Stimulated activated CD8-positive, alpha-beta memory T cell treated with anti-CD3 and anti-CD28 coated beads, Interleukin-12 subunit alpha, Interleukin-12 subunit beta, amount 100 ng/mL, for 24 hours (primary cell): ENCODE measurements around the gene TNFRSF19.
"Not testable (repeated sequence)": the region's sequence is repeated elsewhere in the genome, so short reads cannot be mapped to it uniquely, and the experiment has no call there.

Experiments used
- DNase-seq: peaks from one replicate; pipeline ENCODE4 v3.0.0-alpha.2; 2020; ENCODE audit errors: extremely low read depth

TNFRSF19 gene

DNA sequence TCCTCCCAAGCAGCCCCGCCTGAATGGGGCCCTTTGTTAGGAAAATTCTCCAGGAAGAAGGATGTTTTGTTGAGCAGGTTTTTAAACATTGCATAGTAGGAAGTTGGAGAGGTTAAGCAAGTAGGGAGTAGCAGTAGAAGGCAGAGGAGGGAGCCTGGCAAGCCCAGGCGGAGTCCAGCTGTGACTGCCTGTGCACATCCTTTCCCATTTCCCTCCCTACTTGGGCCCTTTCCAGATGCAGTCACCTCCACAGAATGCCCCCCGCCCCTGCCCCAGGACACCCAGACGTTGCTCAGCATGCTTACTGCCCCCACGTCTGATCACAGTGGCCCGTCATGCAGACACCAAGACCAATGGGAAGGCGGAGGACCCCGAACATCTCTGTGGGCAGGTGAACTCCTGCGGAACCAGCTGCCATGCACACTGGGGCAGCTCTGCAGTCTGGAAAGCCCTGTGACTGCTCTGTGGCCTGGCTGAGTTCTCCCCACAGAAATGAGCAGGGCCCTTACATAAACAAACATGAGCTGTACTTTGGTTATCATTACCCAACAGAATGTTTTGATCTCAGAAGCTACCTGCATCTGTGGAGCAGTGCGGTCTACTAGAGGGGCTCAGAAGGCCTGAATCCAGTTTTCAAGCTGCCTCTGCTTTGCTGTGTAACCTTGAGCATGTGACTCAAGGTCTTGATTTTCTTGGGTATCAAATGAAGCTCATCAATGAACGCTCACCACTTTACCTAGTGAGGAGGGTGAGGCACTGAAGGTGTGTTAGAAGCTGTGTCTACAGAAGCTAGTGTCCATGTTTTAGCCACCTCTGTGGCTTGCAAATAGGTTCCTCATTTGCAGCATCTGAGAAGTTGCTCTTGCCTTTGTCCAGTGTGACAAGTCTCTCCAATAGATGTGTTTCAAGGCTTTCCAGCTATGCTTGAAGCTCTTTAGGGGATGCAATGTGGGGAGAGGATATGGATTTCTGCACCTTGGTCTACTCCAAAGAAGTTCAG lies 84.2 kb downstream of the TNFRSF19 start:
- DNase-seq: no peak

DNA sequence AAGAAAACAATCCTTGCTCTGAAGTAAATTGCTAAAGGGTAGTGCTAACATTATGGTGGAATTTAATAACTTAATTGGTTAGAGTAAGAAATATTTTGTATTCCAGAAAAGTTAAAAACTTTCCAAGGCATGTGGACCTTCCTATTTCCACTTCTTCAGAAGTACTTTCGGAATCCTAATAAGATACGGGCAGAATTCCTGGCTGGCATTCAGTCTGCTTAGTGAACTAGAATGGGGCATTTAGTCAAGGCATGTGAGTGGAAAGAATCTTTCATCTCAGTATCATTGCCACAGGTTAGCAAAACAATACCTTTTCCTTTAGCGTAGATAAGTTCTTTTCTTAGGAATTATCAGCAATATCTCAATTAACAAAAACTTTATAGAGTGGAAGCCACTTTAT lies 85.1 kb downstream of the TNFRSF19 start:
- DNase-seq: no peak

DNA sequence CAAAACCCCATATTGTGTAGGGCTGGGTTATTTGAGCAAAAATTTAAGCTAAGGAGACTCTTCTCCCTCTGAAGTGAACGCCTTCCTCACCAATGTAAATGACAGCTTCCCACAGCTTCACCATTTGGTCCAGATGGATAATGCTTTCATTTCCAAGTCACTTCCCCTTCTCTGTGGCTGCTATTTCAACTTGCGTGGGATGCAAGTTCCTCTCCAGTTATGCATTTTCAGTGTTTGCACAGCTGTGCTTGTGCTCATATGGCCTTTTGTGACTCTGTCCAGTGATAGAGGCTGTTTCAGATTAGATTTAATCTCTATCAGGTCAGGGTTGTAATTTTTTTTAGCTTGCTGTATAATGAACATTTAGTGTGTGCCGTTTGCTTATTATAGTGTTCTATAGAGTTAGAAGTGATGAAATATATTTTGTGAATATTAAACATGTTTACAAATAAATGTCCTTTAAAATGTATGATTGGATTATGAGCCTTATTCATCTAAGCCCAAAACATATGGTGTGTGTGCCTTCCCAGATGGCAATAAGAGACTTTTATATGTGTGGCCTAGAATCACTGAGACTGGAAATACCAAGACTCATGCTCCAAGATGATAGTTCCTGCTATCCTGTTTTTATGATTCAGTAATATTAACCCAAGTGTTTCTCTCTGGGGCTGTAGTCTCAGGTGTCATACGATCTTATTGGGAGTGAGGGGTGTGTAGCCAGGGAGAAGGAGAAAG lies 86.6 kb downstream of the TNFRSF19 start:
- DNase-seq: no peak

DNA sequence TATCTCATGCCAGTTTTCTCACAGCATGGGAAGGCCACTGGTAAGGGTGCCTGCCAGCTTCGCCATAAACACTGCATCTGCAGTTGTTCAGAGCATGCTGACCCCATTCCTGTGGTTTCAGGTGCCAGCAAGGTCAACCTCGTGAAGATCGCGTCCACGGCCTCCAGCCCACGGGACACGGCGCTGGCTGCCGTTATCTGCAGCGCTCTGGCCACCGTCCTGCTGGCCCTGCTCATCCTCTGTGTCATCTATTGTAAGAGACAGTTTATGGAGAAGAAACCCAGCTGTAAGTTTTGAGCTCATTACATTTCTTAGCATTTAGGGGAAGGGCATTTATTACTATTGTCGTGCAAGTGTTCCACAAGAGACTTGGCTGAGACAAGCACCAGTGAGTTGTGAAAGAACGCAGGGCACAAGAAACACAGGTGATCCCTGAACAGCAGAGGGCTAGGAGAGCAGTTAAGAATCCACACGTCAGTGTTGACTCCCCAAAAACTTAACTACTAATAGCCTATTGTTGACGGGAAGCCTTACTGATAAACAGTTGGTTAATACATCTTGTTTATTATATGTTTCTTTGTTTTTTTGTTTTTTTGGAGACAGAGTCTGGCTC lies 88.8 kb downstream of the TNFRSF19 start:
- no peak for DNase-seq

DNA sequence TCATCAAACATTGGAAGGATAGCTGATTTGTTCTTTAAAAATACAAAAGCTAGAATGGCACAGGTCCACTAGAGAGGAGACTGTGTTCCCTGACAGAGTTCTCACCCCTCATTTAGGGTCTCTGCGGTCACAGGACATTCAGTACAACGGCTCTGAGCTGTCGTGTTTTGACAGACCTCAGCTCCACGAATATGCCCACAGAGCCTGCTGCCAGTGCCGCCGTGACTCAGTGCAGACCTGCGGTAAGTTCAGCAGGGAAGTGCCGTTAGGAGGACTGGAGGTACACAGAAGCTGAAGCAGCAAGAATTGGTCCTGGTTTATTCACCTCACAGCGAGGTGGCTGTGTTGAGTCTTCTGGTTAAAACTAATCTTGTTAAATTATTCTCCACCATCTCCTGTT lies 90.0 kb downstream of the TNFRSF19 start:
- DNase-seq: no peak

DNA sequence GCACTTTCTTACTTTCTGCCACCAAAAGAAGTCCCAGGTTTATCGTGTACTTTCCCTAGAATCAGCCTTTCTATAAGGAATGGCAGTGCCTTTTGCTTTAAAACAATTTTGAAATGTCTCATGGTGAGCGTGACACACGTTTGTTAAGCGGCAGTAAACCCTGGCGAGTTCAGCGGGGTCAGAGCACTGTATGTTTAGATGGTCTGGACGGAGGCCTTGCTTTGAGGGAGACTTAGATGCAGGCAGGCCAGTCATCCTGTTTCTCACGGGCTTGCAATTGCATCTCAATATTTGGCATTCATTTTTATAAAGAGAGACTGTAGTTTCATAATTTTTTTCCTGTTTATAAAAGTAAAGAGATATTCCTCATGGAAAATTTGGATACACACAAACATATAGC lies 96.4 kb downstream of the TNFRSF19 start:
- DNase-seq: no peak

DNA sequence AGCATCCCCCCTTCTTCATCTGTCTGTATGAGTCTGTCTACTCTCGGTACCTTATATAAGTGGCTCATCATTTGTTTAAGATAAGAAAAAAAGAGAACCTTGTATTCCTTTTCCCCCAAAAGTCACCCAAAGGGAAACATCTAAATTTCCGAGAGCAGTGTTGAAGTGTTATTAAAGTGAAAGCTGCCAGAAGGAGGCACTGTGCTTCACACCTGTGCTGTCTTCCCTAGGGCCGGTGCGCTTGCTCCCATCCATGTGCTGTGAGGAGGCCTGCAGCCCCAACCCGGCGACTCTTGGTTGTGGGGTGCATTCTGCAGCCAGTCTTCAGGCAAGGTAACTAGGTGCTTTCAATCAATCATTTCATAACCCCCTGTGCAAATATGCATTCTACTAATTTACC lies 97.5 kb downstream of the TNFRSF19 start:
- DNase-seq: no peak

DNA sequence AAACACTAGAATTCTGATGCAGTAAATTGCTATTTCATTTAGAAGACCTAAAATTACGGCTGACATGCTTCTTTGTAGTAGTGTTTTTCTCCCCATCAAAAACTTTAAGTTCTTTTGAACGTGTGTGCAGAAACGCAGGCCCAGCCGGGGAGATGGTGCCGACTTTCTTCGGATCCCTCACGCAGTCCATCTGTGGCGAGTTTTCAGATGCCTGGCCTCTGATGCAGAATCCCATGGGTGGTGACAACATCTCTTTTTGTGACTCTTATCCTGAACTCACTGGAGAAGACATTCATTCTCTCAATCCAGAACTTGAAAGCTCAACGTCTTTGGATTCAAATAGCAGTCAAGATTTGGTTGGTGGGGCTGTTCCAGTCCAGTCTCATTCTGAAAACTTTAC lies 98.3 kb downstream of the TNFRSF19 start:
- DNase-seq: no peak

DNA sequence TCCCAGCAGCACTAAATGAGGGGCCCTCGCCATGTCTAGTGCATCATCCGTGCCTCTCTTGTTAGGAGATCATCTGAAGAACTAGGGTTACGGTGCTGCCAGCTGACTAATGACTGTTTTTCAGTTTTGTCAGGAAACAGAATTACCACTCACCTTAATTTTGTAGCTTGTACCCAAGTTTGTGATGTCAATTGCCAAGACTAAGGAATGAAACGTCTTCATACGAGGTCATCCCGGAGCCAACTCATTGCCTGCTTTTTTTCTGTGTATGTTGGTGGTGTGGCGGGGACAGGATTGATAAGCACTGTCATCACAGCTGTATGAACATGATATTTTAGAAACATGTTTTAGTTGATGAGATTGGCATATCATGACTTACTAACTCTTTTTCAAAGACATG lies 100.6 kb downstream of the TNFRSF19 start:
- DNase-seq: no peak

DNA sequence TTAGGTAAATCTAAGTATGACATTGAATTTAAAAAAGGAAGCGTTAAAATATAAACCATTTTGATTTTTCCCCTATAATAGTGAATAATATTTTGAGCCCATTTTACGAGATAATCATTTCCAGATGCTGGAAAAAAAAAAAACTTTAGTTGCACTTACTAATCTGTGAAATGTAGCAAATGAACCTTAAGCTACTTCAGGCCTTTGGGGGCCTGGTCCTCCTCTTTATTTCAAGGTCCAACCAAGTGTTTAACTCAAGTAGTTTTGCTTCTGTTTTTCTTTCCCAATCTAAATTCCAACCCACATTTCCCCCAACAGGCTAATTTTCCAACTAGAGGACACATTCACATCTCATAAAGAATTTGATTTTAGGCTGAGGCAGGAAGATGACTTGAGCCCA lies 101.2 kb downstream of the TNFRSF19 start:
- no peak for DNase-seq

DNA sequence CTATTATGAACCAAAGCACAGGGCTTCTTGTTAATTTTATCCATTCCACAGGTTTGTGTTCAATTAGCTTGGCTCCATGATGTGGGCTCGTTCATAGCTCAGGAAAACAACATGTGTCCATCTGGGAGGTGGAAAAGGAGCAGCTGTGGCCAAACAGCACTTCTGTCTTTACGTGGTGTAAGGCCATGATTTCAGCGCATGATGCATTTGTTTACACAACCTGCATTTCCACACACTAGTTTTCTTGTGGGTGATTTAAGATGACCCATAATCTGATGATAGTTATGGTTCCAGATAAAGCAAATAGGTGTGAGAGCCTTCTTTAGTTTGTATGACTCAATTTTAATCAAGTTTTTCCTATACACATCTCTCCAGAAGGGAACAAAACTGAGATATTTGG lies 101.7 kb downstream of the TNFRSF19 start:
- no peak for DNase-seq

DNA sequence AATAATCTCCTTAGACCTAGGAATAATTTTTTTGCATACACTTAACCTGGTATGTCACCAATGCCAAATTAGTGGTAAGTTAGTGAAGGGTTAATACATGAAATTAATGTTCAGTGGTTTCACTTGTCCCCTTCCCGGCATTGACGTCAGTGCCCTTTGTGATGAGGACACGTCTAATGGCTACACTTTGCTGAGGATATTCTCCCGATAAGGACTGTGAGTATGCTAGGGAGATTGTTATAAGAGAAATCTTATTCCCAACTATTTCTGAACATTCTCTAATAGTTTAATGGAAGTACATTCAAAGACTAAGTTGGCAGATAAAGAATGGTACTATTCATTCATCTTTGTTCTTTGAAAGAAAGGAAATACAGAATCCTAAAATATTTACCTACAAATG lies 102.4 kb downstream of the TNFRSF19 start:
- DNase-seq: no peak

DNA sequence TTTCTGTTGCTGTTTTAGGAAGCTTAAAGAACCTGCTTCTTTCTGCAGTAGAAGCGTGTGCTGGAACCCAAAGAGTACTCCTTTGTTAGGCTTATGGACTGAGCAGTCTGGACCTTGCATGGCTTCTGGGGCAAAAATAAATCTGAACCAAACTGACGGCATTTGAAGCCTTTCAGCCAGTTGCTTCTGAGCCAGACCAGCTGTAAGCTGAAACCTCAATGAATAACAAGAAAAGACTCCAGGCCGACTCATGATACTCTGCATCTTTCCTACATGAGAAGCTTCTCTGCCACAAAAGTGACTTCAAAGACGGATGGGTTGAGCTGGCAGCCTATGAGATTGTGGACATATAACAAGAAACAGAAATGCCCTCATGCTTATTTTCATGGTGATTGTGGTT lies 103.1 kb downstream of the TNFRSF19 start:
- no peak for DNase-seq

DNA sequence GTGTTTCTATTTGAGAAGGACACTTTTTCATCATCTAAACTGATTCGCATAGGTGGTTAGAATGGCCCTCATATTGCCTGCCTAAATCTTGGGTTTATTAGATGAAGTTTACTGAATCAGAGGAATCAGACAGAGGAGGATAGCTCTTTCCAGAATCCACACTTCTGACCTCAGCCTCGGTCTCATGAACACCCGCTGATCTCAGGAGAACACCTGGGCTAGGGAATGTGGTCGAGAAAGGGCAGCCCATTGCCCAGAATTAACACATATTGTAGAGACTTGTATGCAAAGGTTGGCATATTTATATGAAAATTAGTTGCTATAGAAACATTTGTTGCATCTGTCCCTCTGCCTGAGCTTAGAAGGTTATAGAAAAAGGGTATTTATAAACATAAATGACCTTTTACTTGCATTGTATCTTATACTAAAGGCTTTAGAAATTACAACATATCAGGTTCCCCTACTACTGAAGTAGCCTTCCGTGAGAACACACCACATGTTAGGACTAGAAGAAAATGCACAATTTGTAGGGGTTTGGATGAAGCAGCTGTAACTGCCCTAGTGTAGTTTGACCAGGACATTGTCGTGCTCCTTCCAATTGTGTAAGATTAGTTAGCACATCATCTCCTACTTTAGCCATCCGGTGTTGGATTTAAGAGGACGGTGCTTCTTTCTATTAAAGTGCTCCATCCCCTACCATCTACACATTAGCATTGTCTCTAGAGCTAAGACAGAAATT lies 103.8 kb downstream of the TNFRSF19 start:
- DNase-seq: no peak

DNA sequence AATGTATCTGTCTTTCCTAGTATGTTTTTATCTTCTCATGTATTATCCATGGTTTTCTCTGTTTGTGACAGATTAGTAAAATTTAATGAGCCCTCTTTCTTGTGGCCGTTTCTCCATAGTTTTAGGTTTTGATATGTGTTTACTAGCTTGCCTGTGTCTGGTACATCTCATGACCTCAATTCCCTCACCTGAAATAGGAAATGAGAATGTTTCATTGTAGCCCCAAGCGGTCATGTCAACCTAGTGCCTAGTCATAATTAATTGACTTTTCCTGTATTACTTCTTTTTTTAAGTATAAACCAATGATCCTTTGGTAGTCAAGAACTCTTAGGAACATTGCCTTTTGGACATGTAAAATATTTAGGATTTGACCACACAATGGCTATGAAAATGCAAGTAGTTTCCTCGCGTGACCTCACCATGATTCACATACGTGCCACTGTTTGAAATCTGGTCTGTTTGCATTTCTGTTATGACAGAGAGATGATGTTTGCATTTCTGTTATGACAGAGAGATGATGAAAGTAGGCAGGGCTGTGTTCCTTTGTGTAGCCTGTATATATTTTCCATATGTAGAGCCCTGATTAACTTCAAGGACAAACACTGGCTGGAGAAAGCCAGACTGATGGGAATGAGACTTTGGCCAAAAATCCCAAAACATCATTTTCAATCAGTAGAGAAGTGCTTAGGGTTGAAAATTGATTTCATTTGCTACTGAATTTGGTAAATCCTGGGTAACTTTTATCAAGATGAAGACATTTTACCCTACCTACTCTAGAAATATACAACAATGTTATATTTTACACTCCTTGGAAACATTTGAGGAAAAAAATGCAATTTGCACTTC lies 104.8 kb downstream of the TNFRSF19 start:
- DNase-seq: no peak

DNA sequence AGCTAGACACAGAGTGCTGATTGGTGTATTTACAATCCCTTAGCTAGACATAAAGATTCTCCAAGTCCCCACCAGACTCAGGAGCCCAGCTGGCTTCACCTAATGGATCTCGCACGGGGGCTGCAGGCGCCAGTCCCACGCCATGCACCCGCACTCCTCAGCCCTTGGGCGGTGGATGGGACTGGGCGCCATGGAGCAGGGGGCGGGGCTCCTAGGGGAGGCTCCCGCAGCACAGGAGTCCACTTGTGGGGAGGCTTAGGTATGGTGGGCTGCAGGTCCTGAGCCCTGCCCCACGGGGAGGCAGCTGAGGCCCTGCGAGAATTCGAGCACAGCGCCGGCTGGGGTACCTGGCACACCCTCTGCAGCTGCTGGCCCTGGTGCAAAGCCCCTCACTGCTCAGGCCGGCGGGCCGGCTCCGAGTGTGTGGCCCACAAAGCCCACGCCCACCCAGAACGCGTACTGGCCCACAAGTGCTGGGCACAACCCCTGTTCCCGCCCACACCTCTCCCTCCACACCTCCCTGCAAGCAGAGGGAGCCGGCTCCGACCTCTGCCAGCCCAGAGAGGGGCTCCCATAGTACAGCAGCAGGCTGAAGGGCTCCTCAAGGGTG lies 107.6 kb downstream of the TNFRSF19 start:
- DNase-seq: not testable (repeated sequence)

DNA sequence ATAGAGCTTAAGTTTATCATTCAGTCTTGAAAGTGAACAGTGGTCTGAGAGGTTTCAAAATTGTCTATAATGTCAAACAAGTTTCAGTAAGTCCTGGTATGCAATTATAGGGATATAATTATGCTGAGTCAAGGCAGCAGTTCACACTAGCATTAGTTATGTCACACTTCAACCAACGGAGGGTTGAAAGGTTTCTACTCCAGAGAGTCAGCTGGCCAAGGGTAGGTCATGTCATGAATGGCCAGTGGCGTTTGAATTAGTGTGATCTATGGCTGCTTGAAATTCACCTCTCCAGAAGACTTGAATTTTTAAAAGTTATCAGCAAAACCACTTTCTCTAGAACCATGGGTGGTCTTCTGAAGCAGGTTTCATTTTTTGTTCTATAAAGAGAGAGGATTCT lies 108.6 kb downstream of the TNFRSF19 start:
- DNase-seq: no peak

DNA sequence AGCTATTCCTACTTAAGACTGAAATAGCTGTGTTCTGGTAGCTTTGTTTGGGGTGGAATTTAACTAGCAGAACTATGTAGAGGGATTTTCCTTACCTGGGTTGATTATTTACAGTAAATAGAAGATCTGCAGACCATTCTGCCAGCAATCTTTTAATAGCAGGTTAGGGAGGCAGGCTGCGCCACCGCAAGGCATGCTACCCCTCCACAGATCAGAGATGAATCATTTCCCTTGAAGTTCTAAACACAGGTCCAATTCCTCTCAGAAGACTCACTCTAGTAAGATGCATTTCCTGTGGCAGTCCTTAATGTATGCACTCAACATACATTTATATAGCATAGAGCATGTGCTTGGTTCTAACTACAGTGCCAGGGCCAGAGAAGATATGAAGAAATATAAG lies 109.0 kb downstream of the TNFRSF19 start:
- no peak for DNase-seq

DNA sequence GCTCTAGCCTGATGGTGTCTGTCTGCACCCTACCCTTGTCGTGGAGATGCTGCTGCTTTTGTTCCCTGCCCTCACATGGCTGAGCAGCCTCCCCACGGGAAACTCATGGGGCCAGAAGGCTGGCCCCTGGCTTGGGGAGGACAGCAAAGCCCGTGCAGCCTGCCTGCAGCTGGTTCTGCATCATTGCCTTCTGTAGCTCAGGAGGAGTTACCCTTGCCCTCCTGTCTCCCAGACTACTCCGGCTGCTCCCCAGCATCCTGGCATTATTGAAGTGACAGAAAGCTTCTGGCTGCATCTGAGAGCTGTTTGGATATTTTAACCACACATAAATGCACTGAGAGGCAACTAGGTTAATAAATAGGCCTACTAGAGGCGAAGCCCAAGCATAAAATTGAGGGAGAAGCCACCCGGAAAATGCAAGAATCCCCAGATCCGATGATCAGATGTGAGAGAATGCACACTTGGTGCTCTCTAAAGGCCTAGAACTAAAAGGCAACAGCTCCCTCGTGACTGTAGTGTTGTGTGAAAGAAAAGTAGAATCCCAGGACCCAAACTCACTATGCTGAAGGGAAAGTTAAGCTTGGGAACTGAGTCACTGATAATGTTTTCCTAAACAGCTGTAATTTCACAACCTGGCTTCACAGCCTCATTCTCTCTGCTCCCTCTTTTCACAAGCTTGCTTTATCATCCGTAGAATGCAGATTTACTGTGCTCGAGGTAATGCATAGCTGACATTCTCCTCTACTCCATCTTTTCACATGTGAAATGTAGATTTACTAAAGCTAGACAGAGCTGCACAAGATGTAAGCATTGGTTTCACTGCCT lies 110.8 kb downstream of the TNFRSF19 start:
- no peak for DNase-seq

DNA sequence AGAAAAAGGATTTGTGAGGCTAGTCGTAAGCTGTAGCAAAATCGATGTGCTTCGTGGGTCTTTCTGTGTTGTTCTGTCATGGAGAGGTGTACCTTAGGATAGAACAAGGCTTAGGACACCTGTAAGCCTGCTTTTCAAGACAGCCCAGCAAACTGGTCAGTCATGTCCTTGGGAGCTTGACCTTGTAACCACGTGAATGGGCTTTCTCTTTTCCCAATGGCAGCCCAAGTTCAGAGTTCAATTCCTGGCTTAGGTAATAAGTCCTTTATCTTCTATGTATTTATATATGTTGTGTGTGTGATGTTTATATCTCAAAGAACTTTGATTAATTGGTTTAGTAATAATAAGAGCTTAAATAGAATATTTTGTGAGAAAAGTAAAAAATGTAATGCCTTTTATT lies 112.9 kb downstream of the TNFRSF19 start:
- no peak for DNase-seq
